Measurements from ENCODE around the gene SIN3A. TPM values are rescaled to one million over a fixed set of nuclear protein-coding genes. Genes with fewer than 3 reads are reported as not detected.

SIN3A gene
- total and polyA plus RNA-seq, 2 donors (not counting 1 experiment from before 2014, with no cell fraction given): 23.0 to 27.2 TPM

- H3K9me3 ChIP-seq (ENCODE audit: control insufficient read depth, insufficient read depth, low read depth, low read length): no peaks in the 10 kb centered on the region
- peaks cover 7% of the 10 kb centered on the region for H3K36me3 ChIP-seq (ENCODE audit: control insufficient read depth, insufficient read depth, low read length)
- no peak overlapping the region for H3K4me3 ChIP-seq (replicated peaks in 1 of 4; ENCODE audit: control extremely low read depth in 1 of 4, insufficient read depth in 1 of 4, low read depth in 3 of 4, low read length in 4 of 4)
- no peak overlapping the region for H2AFZ ChIP-seq (ENCODE audit: low read length)
- no peak for DNase-seq (ENCODE audit: low read depth in 2 of 2)
- no peaks in the 10 kb centered on the region for H3K4me1 ChIP-seq (ENCODE audit: control insufficient read depth, extremely low read depth, insufficient read depth, low read length)
- TF ChIP-seq CTCF (conservative IDR thresholded peaks at IDR 0.05 in 1 of 2, IDR thresholded peaks at IDR 0.05 in 1 of 2; ENCODE audit: low read depth in 1 of 2, low read length in 2 of 2) (no peak), EZH2 (IDR thresholded peaks at IDR 0.05; ENCODE audit: low read length, missing control alignments) (no peak)
- no peaks in the 10 kb centered on the region for H4K20me1 ChIP-seq (ENCODE audit: control insufficient read depth, extremely low read depth, insufficient read depth, low read length)
- no peak overlapping the region for H3K4me2 ChIP-seq (ENCODE audit: extremely low read depth, insufficient read depth, low read length)
- no peaks in the 10 kb centered on the region for H3K27me3 ChIP-seq (ENCODE audit: control insufficient read depth, insufficient read depth, low read length)
- peaks cover 20% of the 10 kb centered on the region for H3K79me2 ChIP-seq (ENCODE audit: control insufficient read depth, insufficient read depth, low read length)
- H3K9ac ChIP-seq (ENCODE audit: insufficient read depth, low read length): no peak overlapping the region
- H3K27ac ChIP-seq (ENCODE audit: insufficient read depth, low read length): no peak overlapping the region
Measured at GRCh38 chr15:75430259-75430658, 21.2 kb downstream of the SIN3A start.

GRCh38 chr15:75428152-75428551 is 23.3 kb downstream of the SIN3A start:
- Histone ChIP-seq H3K27ac (ENCODE audit: insufficient read depth, low read length) (no peak overlapping the region), H3K36me3 (ENCODE audit: control insufficient read depth, insufficient read depth, low read length) (peaks cover 9% of the 10 kb centered on the region), H3K9me3 (ENCODE audit: control insufficient read depth, insufficient read depth, low read depth, low read length) (no peaks in the 10 kb centered on the region), H4K20me1 (ENCODE audit: control insufficient read depth, extremely low read depth, insufficient read depth, low read length) (no peaks in the 10 kb centered on the region), H3K79me2 (ENCODE audit: control insufficient read depth, insufficient read depth, low read length) (peaks cover 15% of the 10 kb centered on the region), H3K4me2 (ENCODE audit: extremely low read depth, insufficient read depth, low read length) (no peak overlapping the region), H3K4me1 (ENCODE audit: control insufficient read depth, extremely low read depth, insufficient read depth, low read length) (no peaks in the 10 kb centered on the region), H3K9ac (ENCODE audit: insufficient read depth, low read length) (no peak overlapping the region), H3K4me3 (replicated peaks in 1 of 4; ENCODE audit: control extremely low read depth in 1 of 4, insufficient read depth in 1 of 4, low read depth in 3 of 4, low read length in 4 of 4) (no peak overlapping the region), H2AFZ (ENCODE audit: low read length) (no peak overlapping the region), H3K27me3 (ENCODE audit: control insufficient read depth, insufficient read depth, low read length) (no peaks in the 10 kb centered on the region)
- no peak for TF ChIP-seq CTCF (conservative IDR thresholded peaks at IDR 0.05 in 1 of 2, IDR thresholded peaks at IDR 0.05 in 1 of 2; ENCODE audit: low read depth in 1 of 2, low read length in 2 of 2)
- no peak for TF ChIP-seq EZH2 (IDR thresholded peaks at IDR 0.05; ENCODE audit: low read length, missing control alignments)
- DNase-seq (ENCODE audit: low read depth in 2 of 2): no peak

- no peak overlapping the region for H3K9ac ChIP-seq (ENCODE audit: insufficient read depth, low read length)
- H3K4me2 ChIP-seq (ENCODE audit: extremely low read depth, insufficient read depth, low read length): no peak overlapping the region
- H3K36me3 ChIP-seq (ENCODE audit: control insufficient read depth, insufficient read depth, low read length): peaks cover 11% of the 10 kb centered on the region
- no peak overlapping the region for H3K4me3 ChIP-seq (replicated peaks in 1 of 4; ENCODE audit: control extremely low read depth in 1 of 4, insufficient read depth in 1 of 4, low read depth in 3 of 4, low read length in 4 of 4)
- H3K79me2 ChIP-seq (ENCODE audit: control insufficient read depth, insufficient read depth, low read length): peaks cover 3% of the 10 kb centered on the region
- H3K4me1 ChIP-seq (ENCODE audit: control insufficient read depth, extremely low read depth, insufficient read depth, low read length): no peaks in the 10 kb centered on the region
- no peak overlapping the region for H3K27ac ChIP-seq (ENCODE audit: insufficient read depth, low read length)
- DNase-seq (ENCODE audit: low read depth in 2 of 2): no peak
- TF ChIP-seq EZH2 (IDR thresholded peaks at IDR 0.05; ENCODE audit: low read length, missing control alignments): no peak
- TF ChIP-seq CTCF (conservative IDR thresholded peaks at IDR 0.05 in 1 of 2, IDR thresholded peaks at IDR 0.05 in 1 of 2; ENCODE audit: low read depth in 1 of 2, low read length in 2 of 2): no peak
- H2AFZ ChIP-seq (ENCODE audit: low read length): no peak overlapping the region
- no peaks in the 10 kb centered on the region for H3K9me3 ChIP-seq (ENCODE audit: control insufficient read depth, insufficient read depth, low read depth, low read length)
- no peaks in the 10 kb centered on the region for H4K20me1 ChIP-seq (ENCODE audit: control insufficient read depth, extremely low read depth, insufficient read depth, low read length)
- H3K27me3 ChIP-seq (ENCODE audit: control insufficient read depth, insufficient read depth, low read length): no peaks in the 10 kb centered on the region
Measured at GRCh38 chr15:75425966-75426500, 25.5 kb downstream of the SIN3A start.
